SK-N-MC (cell line): ENCODE measurements around the gene SRRT.

Source experiments
- EZH2 ChIP-seq: fragments of 200-600 bp; sonication (generic); IDR thresholded peaks from one replicate; pipeline ENCODE4 v1.6.1; 2017; ENCODE audit warnings: antibody characterized with exemption
- POLR2AphosphoS5 ChIP-seq: IDR thresholded peaks from 2 replicates; pipeline ENCODE4 v1.6.1; 2012; ENCODE audit warnings: mild to moderate bottlenecking, low read depth, low read length, borderline replicate concordance

GRCh38 chr7:100859856-100860255 lies 15.0 kb upstream of the SRRT start:
- no peak for TF ChIP-seq POLR2AphosphoS5
- no peak for TF ChIP-seq EZH2
